ENCODE results near the gene CREB5.
"Not testable (repeated sequence)": the region's sequence is repeated elsewhere in the genome, so short reads cannot be mapped to it uniquely, and the experiment has no call there.

The CREB5 gene

GRCh38 chr7:28793381-28794085 is 381.2 kb downstream of the CREB5 start:
- no peak for DNase-seq

GRCh38 chr7:28798274-28798673 is 386.0 kb downstream of the CREB5 start:
- no peak for DNase-seq

DNA sequence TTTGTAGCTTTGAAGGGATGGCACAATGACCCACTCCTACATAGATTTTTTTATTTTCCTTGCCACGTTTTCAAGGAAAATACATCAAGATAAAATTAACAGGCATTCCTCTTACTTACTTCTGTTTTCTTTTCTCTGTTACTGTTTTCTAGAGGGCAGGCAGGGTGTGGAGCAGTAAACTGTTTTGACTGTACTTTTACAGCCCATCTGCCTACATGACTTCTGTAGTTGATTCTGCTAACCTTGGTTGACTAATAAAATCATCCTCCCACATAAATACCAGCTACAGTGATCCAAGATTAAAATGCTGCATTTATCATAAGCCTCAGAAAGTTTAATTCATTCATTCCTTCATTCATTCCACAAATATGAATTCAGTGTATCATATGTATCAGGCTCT is 387.3 kb downstream of the CREB5 start:
- no peak for DNase-seq

- DNase-seq = no peak
Observed at GRCh38 chr7:28800150-28800549, 387.8 kb downstream of the CREB5 start.

GRCh38 chr7:28802450-28802849 is 390.1 kb downstream of the CREB5 start:
- no peak for DNase-seq

DNA sequence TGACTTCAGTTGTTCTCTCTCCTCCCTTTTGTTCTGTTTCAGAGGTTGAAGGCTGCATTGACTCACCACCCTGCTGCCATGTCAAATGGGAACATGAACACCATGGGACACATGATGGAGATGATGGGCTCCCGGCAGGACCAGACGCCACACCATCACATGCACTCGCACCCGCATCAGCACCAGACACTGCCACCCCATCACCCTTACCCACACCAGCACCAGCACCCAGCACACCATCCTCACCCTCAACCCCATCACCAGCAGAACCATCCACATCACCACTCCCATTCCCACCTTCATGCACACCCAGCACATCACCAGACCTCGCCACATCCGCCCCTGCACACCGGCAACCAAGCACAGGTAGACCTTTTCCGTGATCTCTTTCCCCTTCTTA is 391.8 kb downstream of the CREB5 start:
- no peak for DNase-seq

DNA sequence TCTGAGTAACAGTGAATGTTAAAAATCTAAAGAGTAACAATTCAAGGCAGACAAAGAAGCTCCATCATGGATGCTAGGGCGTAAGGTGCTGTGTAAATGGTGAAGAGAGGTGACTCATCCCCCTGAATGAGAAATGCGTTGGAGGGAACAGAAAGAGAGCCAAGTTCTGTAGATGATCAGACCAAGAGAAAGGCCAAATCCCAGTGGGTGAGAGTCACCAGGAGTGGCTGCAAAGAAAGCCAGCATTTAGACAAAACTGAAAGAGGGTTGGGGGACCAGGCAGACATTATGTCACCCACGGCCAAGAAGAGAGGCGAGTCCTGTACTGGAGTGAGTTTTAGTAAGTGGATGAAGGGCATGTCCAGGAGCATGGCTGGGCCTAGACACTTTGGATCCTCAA is 392.7 kb downstream of the CREB5 start:
- no peak for DNase-seq

DNA sequence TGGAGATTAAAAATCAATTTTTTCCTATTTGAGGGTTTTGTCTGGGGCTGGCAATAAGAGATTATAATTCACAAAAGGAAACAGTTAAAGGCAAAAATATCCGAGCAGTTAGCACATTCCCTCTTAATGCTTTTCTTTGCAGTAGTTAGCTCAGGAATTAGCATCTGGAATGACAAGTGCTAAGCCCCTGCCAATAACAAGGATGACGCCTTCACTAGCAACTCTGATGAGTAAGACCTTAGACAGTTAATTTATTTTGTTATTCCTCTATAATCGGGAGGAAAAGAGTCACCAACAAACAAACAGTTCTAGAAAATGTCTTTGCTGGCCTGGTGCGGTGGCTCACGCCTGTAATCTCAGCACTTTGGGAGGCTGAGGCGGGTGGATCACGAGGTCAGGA is 394.5 kb downstream of the CREB5 start:
- DNase-seq = no peak

GRCh38 chr7:28807396-28807994 is 395.2 kb downstream of the CREB5 start:
- no peak for DNase-seq

DNA sequence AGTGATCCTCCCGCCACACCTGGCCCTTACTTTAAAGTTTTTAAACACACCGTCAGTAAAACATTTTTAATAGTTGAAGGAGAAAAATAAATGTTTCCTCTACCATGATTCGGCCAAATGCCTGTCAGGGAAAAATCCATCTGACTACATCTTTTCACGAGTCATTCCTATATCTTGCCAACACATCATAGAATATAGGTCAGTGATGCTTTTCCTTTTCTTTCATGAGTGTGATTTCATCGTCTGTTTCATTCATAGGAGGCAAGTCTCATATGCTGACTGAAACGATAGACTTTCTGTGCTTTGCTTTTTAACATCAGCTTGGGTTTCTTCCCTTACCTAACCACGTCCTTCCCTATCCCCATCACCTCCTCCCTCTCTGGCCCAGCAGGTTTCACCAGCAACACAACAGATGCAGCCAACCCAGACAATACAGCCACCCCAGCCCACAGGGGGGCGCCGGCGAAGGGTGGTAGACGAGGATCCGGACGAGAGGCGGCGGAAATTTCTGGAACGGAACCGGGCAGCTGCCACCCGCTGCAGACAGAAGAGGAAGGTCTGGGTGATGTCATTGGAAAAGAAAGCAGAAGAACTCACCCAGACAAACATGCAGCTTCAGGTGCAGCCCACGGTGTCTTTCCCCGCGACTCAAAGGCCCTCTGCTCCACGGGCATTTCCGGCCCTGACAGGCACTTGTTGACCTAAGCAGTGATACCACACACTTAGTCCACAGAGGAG is 396.6 kb downstream of the CREB5 start:
- DNase-seq = no peak

DNA sequence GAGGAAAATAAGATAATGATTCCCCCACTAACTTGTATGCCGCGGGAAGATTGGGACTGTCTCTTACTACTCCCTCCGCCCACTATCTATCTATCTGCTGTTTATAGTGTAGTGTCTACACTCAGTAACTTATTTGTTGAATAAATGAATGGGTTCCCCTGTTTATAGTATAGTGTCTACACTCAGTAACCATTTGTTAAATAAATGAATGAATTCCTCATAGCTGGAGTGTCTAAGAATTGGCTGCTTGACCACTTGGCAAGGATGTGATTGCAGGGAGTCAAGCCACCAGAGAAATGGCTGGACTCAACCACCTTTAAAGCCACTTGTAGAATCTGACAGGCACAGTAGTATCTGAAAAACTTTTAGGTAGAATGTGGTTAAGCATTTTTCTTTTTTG is 398.7 kb downstream of the CREB5 start:
- no peak for DNase-seq

GRCh38 chr7:28811701-28812430 is 399.5 kb downstream of the CREB5 start:
- no peak for DNase-seq

- DNase-seq = no peak
Observed at GRCh38 chr7:28812616-28813015, 400.3 kb downstream of the CREB5 start.

DNA sequence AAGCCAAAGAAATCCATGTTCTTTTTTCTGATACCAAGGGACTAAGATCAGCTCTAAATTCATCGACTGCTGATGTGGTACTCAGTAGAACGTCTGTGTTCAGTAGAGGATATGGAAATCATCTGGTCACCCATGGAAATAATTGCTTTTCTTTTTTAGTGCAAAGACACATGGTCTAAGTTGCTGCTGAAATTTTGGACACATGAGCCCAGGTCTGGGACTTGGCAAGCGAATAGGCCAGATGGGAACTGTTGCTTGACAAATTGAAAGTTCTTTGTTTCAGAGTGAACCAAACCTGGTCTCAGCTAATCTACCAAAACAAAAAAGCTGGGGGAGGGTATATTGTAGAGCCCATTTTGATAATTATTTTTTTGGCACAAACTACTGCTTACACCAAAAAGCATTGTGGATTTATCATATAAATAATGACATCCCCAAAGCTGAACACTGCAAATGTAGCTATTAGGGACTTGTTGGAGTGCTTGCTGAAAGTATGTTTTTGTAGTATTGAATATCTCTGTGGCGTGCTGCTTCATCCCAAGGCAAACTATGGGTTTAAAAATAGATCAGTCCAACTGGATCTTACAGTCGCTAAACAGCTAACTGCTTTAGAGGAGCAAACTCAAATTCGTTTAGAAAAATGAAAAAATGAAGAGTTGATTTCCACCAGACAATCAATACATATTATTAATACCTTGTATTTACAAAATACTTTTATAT is 401.1 kb downstream of the CREB5 start:
- peak; percentile 64 for DNase-seq

DNA sequence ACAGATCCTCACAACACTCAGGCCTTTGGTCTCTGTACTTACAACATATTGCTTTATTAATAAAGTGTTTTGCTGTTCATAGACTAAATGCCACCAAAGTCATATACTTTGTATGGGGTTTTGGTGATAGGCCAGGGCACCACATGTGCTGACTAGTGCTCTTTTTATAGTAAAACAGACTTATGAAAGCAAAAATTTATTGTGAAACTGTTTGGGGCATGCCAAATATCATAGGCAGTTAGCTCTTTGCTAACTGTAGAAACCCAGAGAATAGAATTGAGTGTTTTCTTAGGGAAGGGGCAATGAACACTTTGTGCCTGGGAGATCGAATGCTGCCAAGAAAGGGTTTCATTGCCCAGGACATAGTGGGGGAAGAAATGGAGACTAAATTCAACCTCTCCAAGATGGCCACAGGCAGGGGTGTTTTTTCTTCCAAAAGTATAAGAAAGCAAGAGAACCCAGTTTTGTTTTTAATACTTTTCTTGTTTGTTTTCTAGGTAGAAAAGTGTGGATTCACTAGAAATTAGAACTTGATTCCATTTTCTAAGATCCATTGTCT is 403.1 kb downstream of the CREB5 start:
- DNase-seq = no peak

DNA sequence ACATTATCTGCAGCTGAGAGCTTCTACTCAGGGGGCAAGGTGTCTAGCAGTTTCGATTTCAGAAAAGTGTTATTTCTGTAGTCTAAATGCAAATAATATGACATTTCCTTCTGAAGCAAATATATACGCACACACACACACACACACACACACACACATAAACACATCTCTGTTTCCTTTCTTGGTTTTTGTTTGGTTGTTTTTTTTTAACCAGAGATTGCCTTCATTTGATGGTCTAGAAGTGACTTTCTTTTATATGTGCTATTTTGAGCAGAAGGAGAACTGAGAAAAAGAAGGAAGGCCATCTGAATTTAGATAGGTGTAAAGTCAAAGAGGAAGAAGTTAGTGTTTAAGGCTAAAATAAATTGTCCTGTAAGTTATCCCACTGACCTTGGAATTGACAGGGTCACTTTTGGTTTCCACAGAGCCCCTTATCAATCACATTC is 403.6 kb downstream of the CREB5 start:
- DNase-seq = no peak

- DNase-seq = no peak
Observed at GRCh38 chr7:28818996-28819395, 406.7 kb downstream of the CREB5 start.

- no peak for DNase-seq
Observed at GRCh38 chr7:28823582-28823981, 411.3 kb downstream of the CREB5 start.

GRCh38 chr7:28825817-28826448 is 413.6 kb downstream of the CREB5 start:
- DNase-seq = not testable (repeated sequence)

DNA sequence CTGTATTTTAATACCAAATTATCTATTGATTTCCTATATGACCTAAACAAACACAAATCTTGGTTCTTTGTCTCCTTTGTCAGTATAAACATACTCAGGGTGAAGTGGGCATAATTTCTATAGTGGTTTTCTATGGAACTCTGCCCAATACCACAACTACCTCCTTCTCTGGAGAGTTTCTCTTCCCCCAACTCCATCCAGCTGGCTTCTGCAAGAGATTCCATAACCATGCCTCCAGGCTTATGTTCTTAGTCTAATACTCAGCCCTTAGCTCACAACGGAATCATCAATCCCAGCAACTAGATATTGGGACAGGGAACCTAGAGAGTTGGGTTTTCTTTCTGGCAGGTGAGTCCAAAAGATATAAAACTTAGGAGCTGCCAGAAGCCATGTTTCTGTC is 418.5 kb downstream of the CREB5 start:
- no peak for DNase-seq

- no peak for DNase-seq
Observed at GRCh38 chr7:28832669-28833068, 420.4 kb downstream of the CREB5 start.

- no peak for DNase-seq
Observed at GRCh38 chr7:28835800-28836199, 423.5 kb downstream of the CREB5 start.
